Gastroesophageal sphincter (tissue), 4 donors: ENCODE measurements around the gene TTC14. TPM values are rescaled to one million over a fixed set of nuclear protein-coding genes. Genes with fewer than 3 reads are reported as not detected.
"Not testable (repeated sequence)": the region's sequence is repeated elsewhere in the genome, so short reads cannot be mapped to it uniquely, and the experiment has no call there.

Experiments used
- ATAC-seq: fragments of 150-250 bp; one replicate; pipeline ENCODE4 v1.9.1; 2016; ENCODE audit warnings: mild to moderate bottlenecking, moderate library complexity
- H3K27ac ChIP-seq, 4 donors: fragments of 200-600 bp; sonication (generic) in 3 of 4; 1 replicate in 3 of 4; 2 replicates in 1 of 4; pipeline ENCODE4 v1.5.1; 2016 to 2019
- H3K27me3 ChIP-seq: fragments of 200-600 bp; sonication (generic); one replicate; pipeline ENCODE4 v1.5.1; 2019
- H3K36me3 ChIP-seq, 2 donors: fragments of 200-600 bp; sonication (generic); one replicate each; pipeline ENCODE4 v1.5.1; 2019; ENCODE audit warnings: control low read depth in 1 of 2
- H3K4me1 ChIP-seq, 3 donors: fragments of 200-600 bp; sonication (generic); 1 replicate in 2 of 3; 2 replicates in 1 of 3; pipeline ENCODE4 v1.5.1; 2016 to 2019; ENCODE audit warnings: control low read depth in 2 of 3
- H3K4me3 ChIP-seq, 2 donors: fragments of 200-600 bp; sonication (generic); one replicate each; pipeline ENCODE4 v1.5.1; 2019; ENCODE audit warnings: mild to moderate bottlenecking in 1 of 2, moderate library complexity in 1 of 2
- H3K9me3 ChIP-seq, 3 donors: fragments of 200-600 bp; sonication (generic); one replicate each; pipeline ENCODE4 v1.5.1; 2017 to 2019; ENCODE audit warnings: control low read depth in 2 of 3
- EP300 ChIP-seq: sonication (generic); formaldehyde crosslinking; IDR thresholded peaks from one replicate; pipeline ENCODE4 v1.6.1; 2017; ENCODE audit warnings: antibody characterized with exemption, mild to moderate bottlenecking
- POLR2A ChIP-seq, 2 donors: fragments of 450-650 bp; IDR thresholded peaks; one replicate each; pipeline ENCODE4 v1.6.1; 2017; ENCODE audit warnings: antibody characterized with exemption in 2 of 2, mild to moderate bottlenecking in 2 of 2, moderate library complexity in 1 of 2
- POLR2AphosphoS5 ChIP-seq: sonication (generic); formaldehyde crosslinking; IDR thresholded peaks from one replicate; pipeline ENCODE4 v1.6.1; 2017; ENCODE audit warnings: antibody characterized with exemption
- WGBS, 2 donors: methylation state at CpG; one replicate each; pipeline ENCODE4 v1.1.5; 2018; ENCODE audit warnings: low coverage in 1 of 2; 5-methylcytosine and 5-hydroxymethylcytosine counted together
- total RNA-seq, 4 donors: library from RNA; depleted of rRNA; stranded (reverse); fragments of >200 nt; gene quantifications; one replicate each; pipeline ENCODE4 v1.1.0, GENCODE V29; 2016
- TF ChIP-seq, protein P1 (sequence below), 4 experiments: fragments of 200-600 bp in 2 of 4; fragments of 450-650 bp in 2 of 4; sonication (generic) in 1 of 4; IDR thresholded peaks; one replicate each; pipeline ENCODE4 v1.5.1; 2017 to 2019; ENCODE audit warnings: antibody characterized with exemption in 4 of 4, mild to moderate bottlenecking in 2 of 4, moderate library complexity in 2 of 4

Gene TTC14
- total RNA-seq, 4 donors from 2014 or later: 21.5 to 79.5 (median 43.5) TPM

DNA sequence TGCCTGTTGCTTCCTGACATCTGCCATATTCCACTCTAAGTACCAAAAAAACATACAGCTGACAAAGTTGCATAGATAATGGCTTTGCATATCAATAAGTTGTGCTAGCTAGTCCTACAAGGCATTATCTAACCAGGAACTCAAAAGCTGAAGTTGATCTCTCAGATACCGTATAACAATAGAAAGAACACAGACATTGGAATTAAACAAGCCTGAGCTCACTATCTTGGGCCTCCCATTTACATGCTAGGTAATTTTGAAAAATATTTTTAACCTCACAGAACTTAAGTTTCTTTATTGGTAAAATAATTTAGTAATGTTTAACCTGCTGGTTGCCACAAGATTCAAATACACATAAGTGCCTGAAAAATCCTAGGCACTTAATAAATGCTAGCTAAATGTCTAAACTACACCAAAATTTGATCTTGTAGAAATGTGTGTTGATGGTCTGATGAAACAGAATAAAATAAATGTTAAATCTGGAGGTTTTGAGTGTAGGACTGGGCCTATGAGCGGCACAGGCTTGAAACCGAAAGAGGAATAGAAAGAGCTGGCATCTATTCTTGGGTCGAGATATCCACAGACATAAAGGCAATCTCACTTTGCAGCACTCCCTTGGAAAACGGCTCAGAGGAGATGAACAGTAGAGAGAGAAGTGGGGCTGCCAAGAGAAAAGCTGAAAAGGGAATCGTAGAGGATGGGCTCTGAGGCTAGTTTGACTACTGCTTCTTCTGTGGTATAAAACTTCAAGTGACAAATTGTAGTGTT is 29.9 kb upstream of the TTC14 start:
- Histone ChIP-seq H3K4me1 (no peaks in the 10 kb centered on the region), H3K4me3 (no peak overlapping the region), H3K9me3 (no peaks in the 10 kb centered on the region), H3K36me3 (no peaks in the 10 kb centered on the region), H3K27me3 (no peaks in the 10 kb centered on the region), H3K27ac (no peak overlapping the region)
- 79 to 91% methylated on average over 6 of the region's 6 CpGs for WGBS, 2 donors
- TF ChIP-seq EP300 (no peak), POLR2A (IDR thresholded peaks at IDR 0.05) (no peak), POLR2AphosphoS5 (no peak)
- TF ChIP-seq, protein P1, sequence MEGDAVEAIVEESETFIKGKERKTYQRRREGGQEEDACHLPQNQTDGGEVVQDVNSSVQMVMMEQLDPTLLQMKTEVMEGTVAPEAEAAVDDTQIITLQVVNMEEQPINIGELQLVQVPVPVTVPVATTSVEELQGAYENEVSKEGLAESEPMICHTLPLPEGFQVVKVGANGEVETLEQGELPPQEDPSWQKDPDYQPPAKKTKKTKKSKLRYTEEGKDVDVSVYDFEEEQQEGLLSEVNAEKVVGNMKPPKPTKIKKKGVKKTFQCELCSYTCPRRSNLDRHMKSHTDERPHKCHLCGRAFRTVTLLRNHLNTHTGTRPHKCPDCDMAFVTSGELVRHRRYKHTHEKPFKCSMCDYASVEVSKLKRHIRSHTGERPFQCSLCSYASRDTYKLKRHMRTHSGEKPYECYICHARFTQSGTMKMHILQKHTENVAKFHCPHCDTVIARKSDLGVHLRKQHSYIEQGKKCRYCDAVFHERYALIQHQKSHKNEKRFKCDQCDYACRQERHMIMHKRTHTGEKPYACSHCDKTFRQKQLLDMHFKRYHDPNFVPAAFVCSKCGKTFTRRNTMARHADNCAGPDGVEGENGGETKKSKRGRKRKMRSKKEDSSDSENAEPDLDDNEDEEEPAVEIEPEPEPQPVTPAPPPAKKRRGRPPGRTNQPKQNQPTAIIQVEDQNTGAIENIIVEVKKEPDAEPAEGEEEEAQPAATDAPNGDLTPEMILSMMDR (IDR thresholded peaks at IDR 0.05): no peak
- no peak for ATAC-seq

DNA sequence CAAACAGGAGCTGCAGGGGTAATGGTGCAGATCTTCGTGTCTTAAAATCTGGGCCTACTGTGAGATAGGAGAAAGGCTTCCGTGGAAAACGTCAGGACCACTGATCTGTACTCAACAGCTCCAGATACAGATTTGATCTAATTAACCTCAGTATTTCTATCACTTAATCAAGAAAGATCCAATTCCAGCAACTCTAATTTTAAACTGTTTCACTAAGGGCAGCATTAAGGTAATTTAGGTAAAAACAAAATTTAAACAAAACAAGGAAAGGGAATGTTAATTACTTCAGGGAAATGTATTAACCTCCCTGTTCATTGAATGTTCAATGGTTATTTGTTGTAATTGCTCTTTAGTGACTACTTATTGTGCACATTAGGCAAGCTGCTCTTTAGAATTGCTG is 26.4 kb upstream of the TTC14 start:
- no peaks in the 10 kb centered on the region for H3K36me3 ChIP-seq
- H3K27ac ChIP-seq: no peak overlapping the region
- no peaks in the 10 kb centered on the region for H3K27me3 ChIP-seq
- H3K4me1 ChIP-seq: no peaks in the 10 kb centered on the region
- H3K4me3 ChIP-seq: no peak overlapping the region
- H3K9me3 ChIP-seq: no peaks in the 10 kb centered on the region
- TF ChIP-seq, protein P1 (IDR thresholded peaks at IDR 0.05): no peak
- TF ChIP-seq EP300 (no peak), POLR2A (IDR thresholded peaks at IDR 0.05) (no peak), POLR2AphosphoS5 (no peak)
- no peak for ATAC-seq
- 69 to 94% methylated on average over 3 of the region's 3 CpGs for WGBS, 2 donors

DNA sequence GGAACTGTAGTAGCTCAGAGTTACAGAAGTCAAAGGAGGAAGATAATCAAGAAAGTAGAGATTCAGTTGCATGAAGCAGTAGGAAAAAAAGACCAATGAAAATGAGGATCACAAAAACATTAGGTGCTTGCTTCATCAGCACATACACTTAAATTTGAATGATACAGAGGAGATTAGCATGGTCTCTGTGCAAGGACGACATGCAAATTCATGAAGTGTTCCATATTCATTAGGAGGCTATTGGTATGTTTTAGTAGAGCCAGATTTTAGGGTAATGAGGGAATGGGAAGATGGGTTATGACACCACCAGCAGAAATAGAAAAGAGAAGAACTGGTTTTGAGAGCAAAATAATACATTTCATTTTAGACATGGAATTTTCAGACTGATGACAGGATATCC is 21.0 kb upstream of the TTC14 start:
- Histone ChIP-seq H3K4me3 (no peak overlapping the region), H3K27ac (no peak overlapping the region), H3K4me1 (no peaks in the 10 kb centered on the region), H3K9me3 (no peaks in the 10 kb centered on the region), H3K36me3 (no peaks in the 10 kb centered on the region), H3K27me3 (peaks cover 15% of the 10 kb centered on the region)
- 38 to 63% methylated on average over 1 of the region's 1 CpG for WGBS, 2 donors
- TF ChIP-seq, protein P1 (IDR thresholded peaks at IDR 0.05): no peak
- no peak for TF ChIP-seq POLR2A (IDR thresholded peaks at IDR 0.05)
- no peak for TF ChIP-seq EP300
- no peak for ATAC-seq

DNA sequence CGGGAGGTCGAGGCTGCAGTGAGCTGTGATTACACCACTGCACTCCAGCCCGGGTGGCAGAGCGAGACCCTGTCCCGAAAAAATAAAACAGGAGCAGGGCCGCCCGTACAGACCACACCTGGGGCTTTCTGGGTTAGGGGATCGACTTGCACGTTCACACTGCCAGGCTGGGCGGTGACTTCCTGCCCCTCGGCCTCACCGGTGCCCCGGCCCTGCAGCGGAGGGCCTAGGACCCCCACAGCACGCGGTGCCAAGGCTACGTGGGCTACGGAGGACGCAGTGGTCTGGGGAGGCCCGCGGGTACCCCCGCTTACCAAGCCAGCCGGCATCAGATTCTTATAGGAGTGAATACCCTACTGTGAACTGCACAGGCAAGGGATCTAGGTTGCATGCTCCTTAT is 11.6 kb upstream of the TTC14 start:
- no peak for ATAC-seq
- Histone ChIP-seq H3K4me1 (no peaks in the 10 kb centered on the region), H3K27ac (no peak overlapping the region), H3K4me3 (no peak overlapping the region), H3K9me3 (no peaks in the 10 kb centered on the region), H3K27me3 (peaks cover 13% of the 10 kb centered on the region), H3K36me3 (no peaks in the 10 kb centered on the region)
- 80% methylated on average over 6 of the region's 23 CpGs; no CpG with 5 or more reads in 1 of the 2 donors for WGBS, 2 donors
- TF ChIP-seq, protein P1 (IDR thresholded peaks at IDR 0.05): no peak
- TF ChIP-seq POLR2AphosphoS5: no peak
- TF ChIP-seq EP300: no peak
- no peak for TF ChIP-seq POLR2A (IDR thresholded peaks at IDR 0.05)

DNA sequence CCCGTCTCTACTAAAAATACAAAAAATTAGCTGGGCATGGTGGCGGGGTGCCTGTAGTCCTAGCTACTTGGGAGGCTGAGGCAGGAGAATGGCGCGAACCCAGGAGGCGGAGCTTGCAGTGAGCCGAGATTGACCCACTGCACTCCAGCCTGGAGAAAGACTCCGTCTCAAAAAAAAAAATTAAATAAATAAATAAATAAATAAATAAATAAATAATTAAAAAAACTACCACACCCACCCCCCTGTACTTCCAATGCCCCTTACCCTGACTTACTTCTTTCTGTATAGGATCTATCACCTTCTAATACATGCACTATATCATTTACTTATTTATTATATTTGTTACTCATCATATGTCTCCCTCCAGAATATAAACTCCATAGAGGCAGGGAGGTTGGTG is 8.3 kb upstream of the TTC14 start:
- H3K9me3 ChIP-seq, H3K4me3 ChIP-seq: not testable (repeated sequence)

More for the DNA sequence above, 8.3 kb upstream of the TTC14 start:
- not testable (repeated sequence) for H3K4me1 ChIP-seq, H3K27me3 ChIP-seq, H3K36me3 ChIP-seq, ATAC-seq, H3K27ac ChIP-seq
- WGBS, 2 donors: 88 to 92% methylated on average over 3 to 7 of the region's 7 CpGs
